Activated naive CD4-positive, alpha-beta T cell treated with anti-CD3 and anti-CD28 coated beads, Interleukin-2, amount 10 ng/mL, durations not matched to agents 5 hours and 36 hours (primary cell): ENCODE measurements around the gene DDHD1. TPM values are rescaled to one million over a fixed set of nuclear protein-coding genes. Genes with fewer than 3 reads are reported as not detected.

Experiments
- total RNA-seq, 2 experiments: library from RNA; stranded (reverse); gene quantifications; one replicate each; pipeline ENCODE4 v1.2.3, GENCODE V29; 2021

Gene DDHD1
- total RNA-seq = 10 to 100 TPM; 55.4 to 57.8 TPM

GRCh38 chr14:53152887-53153701 is at the start of gene DDHD1:
Gene DDHD1, minus strand, starts transcription at chr14:53153323. Its CDS starts 225 bp downstream, at chr14:53153098.

Other genes starting within 250 kb of the DDHD1 start
- under 1 TPM; 0.17 to 0.55 TPM for gene FERMT2, start 202.3 kb downstream of the DDHD1 start, total RNA-seq